ENCODE results near the gene RNF149.

GRCh38 chr2:101300164-101300563, 8.3 kb downstream of the RNF149 start:
- no peak for TF ChIP-seq CTCF (IDR thresholded peaks at IDR 0.05)
- TF ChIP-seq ZFX (IDR thresholded peaks at IDR 0.05; ENCODE audit: borderline replicate concordance): no peak
